MM.1S (cell line): ENCODE data around the gene SCGN.

ENCODE experiments used
- CTCF ChIP-seq: fragments of 300-600 bp; sonication (generic); IDR thresholded peaks from 2 replicates; pipeline ENCODE4 v1.5.1; 2016; ENCODE audit warnings: antibody characterized with exemption, low read length, mixed read lengths
- EZH2 ChIP-seq: fragments of 300-600 bp; sonication (generic); optimal IDR thresholded peaks from 2 replicates; pipeline ENCODE3; 2017; ENCODE audit warnings: low read depth, mild to moderate bottlenecking, antibody characterized with exemption, low read length, mixed read lengths
- EZH2phosphoT487 ChIP-seq: fragments of 300-600 bp; sonication (generic); IDR thresholded peaks from 2 replicates; pipeline ENCODE4 v1.6.1; 2018; ENCODE audit warnings: antibody characterized with exemption, low read length

GRCh38 chr6:25649611-25650010 lies 2.4 kb upstream of the SCGN start:
- no peak for TF ChIP-seq CTCF
- TF ChIP-seq EZH2phosphoT487: no peak
- TF ChIP-seq EZH2: no peak
